GM12878 (cell line): ENCODE measurements around the gene ASAP2. TPM values are rescaled to one million over a fixed set of nuclear protein-coding genes. Genes with fewer than 3 reads are reported as not detected.

Source experiments
- ATAC-seq: fragments of 200-7000 bp; cut with Tn5 transposase; 3 replicates; pipeline ENCODE4 v1.9.1; 2020; ENCODE audit warnings: mild to moderate bottlenecking, moderate library complexity
- BruUV-seq: library from RNA; stranded (reverse); fragments of 400-500 nt; replicated peaks from 2 replicates; lab custom pipeline; 2021; lab: Mats Ljungman, UMichigan
- CTCF ChIA-PET: fragments of 300-600 bp; sonication (Branson Sonifier 250); formaldehyde crosslinking; extraction: SDS; loops from one replicate; lab custom pipeline; 2021; ENCODE audit warnings: inconsistent platforms; lab: Yijun Ruan, JAX
- POLR2A ChIA-PET: fragments of 350-600 bp; formaldehyde crosslinking; extraction: SDS; loops from one replicate; lab custom pipeline; 2021; ENCODE audit warnings: inconsistent platforms; lab: Charles Lee
- RAD21 ChIA-PET: fragments of 300-600 bp; sonication (Branson Sonifier 250); formaldehyde crosslinking; loops from one replicate; lab custom pipeline; 2023; ENCODE audit warnings: antibody characterized with exemption; ENCODE audit not compliant: unreplicated experiment; lab: Charles Lee
- SMC1A ChIA-PET: fragments of 300-600 bp; sonication (Branson Sonifier 250); formaldehyde crosslinking; loops from one replicate; lab custom pipeline; 2023; ENCODE audit not compliant: unreplicated experiment, uncharacterized antibody; lab: Charles Lee
- DNase-seq: peaks from one replicate; pipeline ENCODE4 v3.0.0-alpha.2; 2011; ENCODE audit warnings: low read depth, low spot score
- FAIRE-seq: peaks from 3 replicates; lab custom pipeline; 2011; peaks lifted over from hg19 to GRCh38; lab: Jason Lieb, UNC
- H2AFZ ChIP-seq: 2 replicates; pipeline ENCODE4 v1.6.0; 2011; ENCODE audit warnings: low read depth, low read length, control low read depth; ENCODE audit not compliant: control insufficient read depth
- H3K27ac ChIP-seq: 2 replicates; pipeline ENCODE4 v1.5.1; 2011; ENCODE audit warnings: control low read depth; ENCODE audit not compliant: control insufficient read depth, insufficient read depth
- H3K27me3 ChIP-seq, 2 experiments: replicated peaks in 1 of 2; 2 replicates each; pipeline versions ENCODE4 v1.6.0 to v1.6.1; 2011; ENCODE audit warnings: low read length in 1 of 2; ENCODE audit not compliant: control insufficient read depth in 2 of 2, insufficient read depth in 2 of 2
- H3K36me3 ChIP-seq, 2 experiments: 2 replicates each; pipeline ENCODE4 v1.5.1; 2011; ENCODE audit warnings: low read length in 1 of 2; ENCODE audit not compliant: control insufficient read depth in 2 of 2, insufficient read depth in 2 of 2
- H3K4me1 ChIP-seq: 2 replicates; pipeline ENCODE4 v1.6.1; 2011; ENCODE audit warnings: mild to moderate bottlenecking, low read length, moderate library complexity, mixed read lengths; ENCODE audit not compliant: control insufficient read depth, insufficient read depth
- H3K4me2 ChIP-seq: 2 replicates; pipeline ENCODE4 v1.6.0; 2011; ENCODE audit warnings: control low read depth; ENCODE audit not compliant: control insufficient read depth, insufficient read depth
- H3K4me3 ChIP-seq: fragments of 200-600 bp; sonication (generic); 2 replicates; pipeline ENCODE4 v1.5.1; 2016
- H3K79me2 ChIP-seq: 2 replicates; pipeline ENCODE4 v1.6.0; 2011; ENCODE audit warnings: low read length; ENCODE audit not compliant: control insufficient read depth, insufficient read depth
- H3K9ac ChIP-seq: 2 replicates; pipeline ENCODE4 v1.8.0; 2011; ENCODE audit warnings: low read length, control low read depth, mixed read lengths; ENCODE audit not compliant: control insufficient read depth, insufficient read depth
- H3K9me3 ChIP-seq: replicated peaks from 3 replicates; pipeline ENCODE4 v1.5.1; 2011; ENCODE audit warnings: mild to moderate bottlenecking, low read length; ENCODE audit not compliant: control insufficient read depth, insufficient read depth
- H4K20me1 ChIP-seq: 2 replicates; pipeline ENCODE4 v1.6.0; 2011; ENCODE audit not compliant: control insufficient read depth, insufficient read depth
- CHD1 ChIP-seq: IDR thresholded peaks from 2 replicates; pipeline ENCODE4 v1.6.1; 2012; ENCODE audit warnings: low read depth, low read length, improper control_type of control experiment
- E2F8 ChIP-seq: fragments of 450-650 bp; IDR thresholded peaks from 2 replicates; pipeline ENCODE4 v1.6.1; 2018; ENCODE audit warnings: mild to moderate bottlenecking, low read depth, moderate library complexity; ENCODE audit not compliant: partially characterized antibody
- PKNOX1 ChIP-seq: fragments of 450-650 bp; IDR thresholded peaks from 2 replicates; pipeline ENCODE4 v1.6.1; 2016; ENCODE audit warnings: mild to moderate bottlenecking
- POLR2AphosphoS5 ChIP-seq: IDR thresholded peaks from 2 replicates; pipeline ENCODE4 v1.6.1; 2011; ENCODE audit warnings: mild to moderate bottlenecking, low read length, inconsistent platforms
- WGBS: methylation state at CpG from one replicate; pipeline ENCODE4 v1.1.6; 2016; ENCODE audit warnings: low lambda C conversion rate; ENCODE audit not compliant: insufficient replicate concordance, insufficient coverage; ENCODE audit errors: missing lambda C conversion rate; 5-methylcytosine and 5-hydroxymethylcytosine counted together
- in situ Hi-C: fragments of 300-500 bp; cut with MboI; formaldehyde crosslinking; loops from 9 replicates; pipeline ENCODE4 v1.14.3; 2018; ENCODE audit warnings: mixed read lengths
- intact Hi-C: fragments of 100-400 bp; cut with micrococcal nuclease; formaldehyde crosslinking; loops from one replicate; pipeline ENCODE4 v1.14.2; 2022; ENCODE audit not compliant: unreplicated experiment
- polyA plus RNA-seq, 11 experiments: library from polyadenylated mRNA; depleted of rRNA in 4 of 11; unstranded in 6 of 11; stranded (reverse) in 5 of 11; fragments of >200 nt; fragmentation: Nextera tagmentation in 4 of 11; fragmentation: Illumina TruSeq in 1 of 11; extraction: Ambion mirVana in 4 of 11; extraction: Trizol in 1 of 11; gene quantifications; 1 replicate in 1 of 11; 2 replicates in 10 of 11; pipeline versions ENCODE4 v1.2.1 to v1.2.3, GENCODE V29; 2011 to 2016; ENCODE audit warnings: inconsistent platforms in 2 of 11, missing spikeins in 2 of 11, low read depth in 1 of 11
- total RNA-seq, 4 experiments: library from RNA; depleted of rRNA in 3 of 4; stranded (reverse); fragments of >200 nt in 3 of 4; fragmentation: Illumina TruSeq in 1 of 4; extraction: Trizol in 1 of 4; gene quantifications; 2 replicates each; pipeline versions ENCODE4 v1.2.1 to v1.2.3, GENCODE V29; 2013 to 2021

ASAP2 gene
- total and polyA plus RNA-seq, 10 of the 15 experiments (the other 5 are each of a cell fraction or from before 2014, with no cell fraction given) = 0.05 to 0.27 (median 0.07) TPM; not detected in 4

- ChIA-PET POLR2A (no interaction called here), SMC1A (no interaction called here)
- H3K36me3 ChIP-seq = no peaks in the 10 kb centered on the region
These were observed 85.8 kb downstream of the ASAP2 start for GRCh38 chr2:9292426-9292825.

More at GRCh38 chr2:9292426-9292825, 85.8 kb downstream of the ASAP2 start:
- DNase-seq (no peak), ATAC-seq (no peak), FAIRE-seq (no peak)
- Histone ChIP-seq H3K4me1 (no peaks in the 10 kb centered on the region), H3K9me3 (no peaks in the 10 kb centered on the region), H3K4me3 (no peak overlapping the region), H3K27me3 (peaks cover 0 to 3% of the 10 kb centered on the region in 2 experiments; a peak in 1 of 4 replicates), H2AFZ (no peak overlapping the region), H3K9ac (no peak overlapping the region), H3K79me2 (no peaks in the 10 kb centered on the region), H3K27ac (no peak overlapping the region), H3K4me2 (no peak overlapping the region), H4K20me1 (no peaks in the 10 kb centered on the region)
- BruUV-seq = no TSS peak
- intact Hi-C loops (no loop called here), in situ Hi-C loops (no loop called here)
- CTCF ChIA-PET = no interaction called here
- 19% methylated on average over 4 of the region's 4 CpGs for WGBS
- TF ChIP-seq POLR2AphosphoS5 (no peak), PKNOX1 (no peak), CHD1 (no peak), E2F8 (no peak)
- RAD21 ChIA-PET = no interaction called here
